Eye (tissue), 1 donor: ENCODE data around the gene HDAC4.

Source experiments
- DNase-seq: peaks from one replicate; pipeline ENCODE4 v3.0.0-alpha.2; 2015

The HDAC4 gene

DNA sequence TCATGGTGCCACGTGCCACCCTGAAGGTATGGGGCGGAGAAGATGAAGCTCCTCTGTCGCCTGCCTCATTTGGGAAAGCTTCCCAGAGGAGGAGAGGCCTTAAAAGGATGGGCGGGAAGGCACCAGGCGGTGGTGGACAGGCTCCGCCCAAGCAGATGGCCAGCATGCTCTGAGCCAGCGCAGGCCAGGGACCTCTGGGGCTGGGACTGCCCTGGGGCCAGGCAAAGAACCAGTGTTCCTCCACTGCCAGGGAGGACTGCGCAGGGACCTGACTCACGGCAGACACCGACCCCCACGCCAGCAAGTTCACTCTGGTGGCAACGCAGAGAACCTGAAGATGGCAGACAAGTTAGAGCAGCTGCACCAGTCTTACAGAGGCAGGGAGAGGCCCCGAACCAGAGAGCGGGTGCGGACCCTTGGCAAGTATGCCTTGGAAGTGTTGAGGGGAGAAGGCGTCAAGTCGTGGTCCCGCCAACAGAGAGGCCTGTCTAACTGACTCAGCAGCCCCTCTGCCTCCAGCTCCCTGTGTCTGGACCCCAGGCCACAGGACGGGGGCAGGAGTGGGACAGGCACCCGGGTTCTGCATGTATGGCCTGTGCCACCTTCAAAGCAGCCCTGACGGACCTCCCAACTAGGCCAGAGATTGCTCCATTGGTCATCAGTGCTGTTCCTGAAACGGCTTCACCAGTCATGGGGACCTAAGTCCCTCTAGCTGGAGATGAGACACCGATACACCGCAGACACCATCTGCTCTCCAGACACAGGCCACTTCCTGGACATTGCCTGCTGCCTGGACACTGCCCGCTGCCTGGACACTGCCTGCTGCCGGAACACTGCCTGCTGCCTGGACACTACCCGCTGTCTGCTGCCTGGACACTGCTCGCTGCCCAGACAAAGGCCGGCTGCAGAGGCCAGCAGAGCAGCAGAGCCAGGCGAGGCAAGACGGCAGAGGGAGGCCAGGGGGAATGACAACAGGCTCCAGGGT is 124.7 kb downstream of the HDAC4 start:
- peak; percentile 69 for DNase-seq

DNA sequence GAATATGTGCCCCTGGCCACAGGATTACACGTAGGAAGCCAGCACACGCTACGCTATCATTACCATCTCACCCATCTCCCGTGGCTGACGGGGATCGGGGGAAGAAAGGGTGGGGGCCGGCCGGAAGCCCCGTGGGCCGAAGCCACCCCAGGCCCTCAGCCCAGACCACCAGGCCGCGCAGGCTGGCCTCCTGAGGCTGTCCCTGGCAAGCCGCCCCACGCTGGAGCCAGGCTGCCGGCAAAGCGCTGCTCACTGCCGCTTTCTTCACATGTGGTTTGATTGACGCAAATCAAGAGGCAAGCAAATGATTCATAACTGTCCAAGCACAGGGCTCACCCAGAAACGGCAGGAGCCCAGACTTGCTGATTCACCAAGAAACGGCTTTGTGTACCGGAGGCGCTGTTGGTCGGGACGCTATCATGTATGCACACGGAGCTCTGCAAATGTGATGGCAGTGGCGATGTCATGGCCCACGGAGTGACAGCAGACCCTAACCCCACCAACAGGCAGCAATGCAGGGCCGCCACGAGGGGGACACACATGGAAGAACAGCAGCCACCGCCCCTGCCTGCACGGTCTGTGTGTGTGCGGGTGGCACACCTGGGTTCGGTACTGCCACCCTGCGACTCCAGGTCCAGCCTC is 125.7 kb downstream of the HDAC4 start:
- peak; percentile 84 for DNase-seq

DNA sequence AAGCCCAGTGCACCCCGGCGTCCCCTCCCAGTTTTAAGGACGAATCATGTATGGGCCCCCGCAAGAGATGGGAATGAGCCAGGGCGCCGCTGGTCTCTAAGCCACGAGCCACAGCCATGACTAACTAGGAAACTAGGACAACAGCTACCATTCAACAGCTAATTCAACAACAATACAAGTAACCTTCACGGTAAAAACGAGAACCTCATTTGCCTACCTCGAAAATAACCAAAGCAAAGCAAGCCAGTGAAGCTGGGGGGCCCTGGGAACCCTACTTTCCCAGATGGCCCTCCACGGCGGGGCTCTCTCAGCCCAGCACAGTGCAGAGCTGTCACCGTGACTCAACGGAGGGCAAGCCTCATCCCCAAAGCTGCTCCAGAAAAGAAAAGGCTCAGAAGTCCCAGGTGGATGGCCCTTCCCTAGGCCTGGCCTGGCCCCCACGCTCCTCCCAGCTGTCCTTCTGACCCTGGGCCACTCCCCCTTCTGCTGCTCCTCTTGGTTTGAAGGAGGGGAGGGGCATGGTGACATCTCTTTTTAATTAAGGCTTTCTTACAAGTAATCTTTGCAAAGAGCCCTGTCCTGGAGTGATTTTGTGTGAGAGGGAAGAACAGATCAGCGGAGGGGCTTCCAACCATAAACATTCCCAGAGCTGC is 126.3 kb downstream of the HDAC4 start:
- peak; percentile 79 for DNase-seq

DNA sequence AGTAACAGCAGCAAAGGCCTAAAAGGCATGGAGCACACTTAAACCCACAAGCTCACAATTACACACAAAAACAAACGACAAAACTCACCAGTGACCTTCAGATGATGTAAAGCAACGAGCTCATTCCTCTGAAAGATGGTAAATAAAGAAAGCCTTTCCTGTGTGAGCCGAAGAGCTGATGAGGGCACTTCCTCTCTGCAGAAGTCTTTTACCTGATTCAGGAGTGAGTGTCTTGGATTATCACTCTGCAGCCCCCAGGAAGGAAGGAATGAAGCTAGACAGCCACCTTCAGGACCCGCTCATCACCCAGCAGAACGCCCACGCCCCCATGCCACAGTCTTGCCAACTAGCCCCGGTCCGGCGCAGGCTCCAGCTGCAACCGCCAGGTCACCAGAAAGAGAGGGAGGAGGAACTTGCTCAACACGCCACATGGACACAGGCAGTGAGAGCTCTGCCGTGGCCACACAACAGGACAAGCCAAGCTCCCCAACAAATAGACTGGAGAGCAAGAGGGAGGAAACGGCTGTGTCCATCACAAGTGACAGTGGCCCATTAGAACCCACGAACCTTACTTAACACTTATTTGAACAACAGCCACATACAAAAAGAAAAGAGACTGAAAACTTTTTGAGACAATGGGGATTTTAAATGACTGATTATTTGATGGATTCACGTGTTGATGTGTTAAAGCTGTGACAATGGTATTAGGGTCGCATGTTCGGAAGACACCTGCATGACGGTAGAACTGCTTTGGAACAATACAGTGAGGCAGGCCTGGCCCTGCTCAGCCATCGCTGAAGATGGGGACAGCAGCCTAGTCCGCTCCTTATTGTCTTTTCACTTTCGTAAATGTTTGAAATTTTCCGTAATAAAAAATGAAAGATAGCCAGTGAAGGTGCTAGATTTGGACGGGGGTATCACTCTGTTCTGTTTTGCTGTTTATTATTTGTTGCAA is 127.3 kb downstream of the HDAC4 start:
- no peak for DNase-seq

DNA sequence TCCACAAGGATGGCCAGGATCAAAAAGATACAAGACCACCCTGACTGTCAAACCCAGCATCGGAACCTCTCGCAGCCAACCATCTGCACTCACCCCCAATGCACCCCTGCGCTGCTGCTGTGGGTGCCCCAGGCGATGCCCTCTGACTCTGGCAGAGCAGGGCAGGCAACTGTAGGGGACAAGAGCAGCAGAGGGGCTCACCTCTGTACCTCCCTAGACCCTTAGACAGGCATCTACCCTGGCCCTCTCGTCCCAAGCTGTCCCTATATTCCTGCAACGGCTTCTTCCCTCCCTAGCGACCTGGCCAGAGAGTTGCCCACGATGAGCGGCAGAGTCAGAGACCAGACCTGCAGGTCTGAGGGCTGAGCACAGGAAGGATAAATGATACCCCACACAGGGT is 128.2 kb downstream of the HDAC4 start:
- DNase-seq = no peak

DNA sequence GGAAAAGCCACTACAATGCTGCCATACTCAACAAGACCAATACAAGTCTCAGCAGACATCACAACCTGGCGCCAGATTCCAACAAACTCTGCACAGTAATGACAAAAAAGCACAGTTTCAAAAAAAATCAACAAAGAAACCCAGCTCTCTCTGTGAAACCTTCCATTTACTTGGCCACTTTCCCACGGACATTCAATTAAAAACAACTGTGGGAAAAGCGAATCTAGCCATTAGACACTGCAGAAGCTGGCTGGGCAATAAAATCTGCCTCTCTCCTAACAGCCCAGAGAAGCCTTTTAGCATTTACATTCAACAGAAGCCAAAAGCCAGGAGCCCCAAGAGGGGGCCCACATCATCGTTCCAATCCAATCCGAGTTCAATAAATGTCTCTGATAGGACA is 128.9 kb downstream of the HDAC4 start:
- no peak for DNase-seq

DNA sequence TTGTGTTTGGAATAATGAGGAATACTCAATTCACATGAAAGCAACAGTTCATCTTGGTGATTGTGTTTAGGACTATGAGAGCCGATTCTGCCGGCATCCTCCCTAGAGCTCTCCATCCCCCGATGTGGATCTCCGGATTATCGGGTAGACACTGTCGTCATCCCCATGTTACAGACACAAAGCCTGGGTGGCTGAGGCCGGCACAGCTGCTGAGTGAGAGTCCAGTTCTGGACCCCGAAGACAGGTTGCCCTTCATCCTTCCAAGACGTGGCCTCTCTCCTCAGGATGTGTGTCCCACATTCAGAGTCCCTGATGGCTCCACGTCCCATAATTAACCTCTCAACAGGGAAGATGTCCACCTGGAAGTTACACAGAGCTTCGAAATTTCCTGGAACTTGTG is 129.3 kb downstream of the HDAC4 start:
- no peak for DNase-seq

DNA sequence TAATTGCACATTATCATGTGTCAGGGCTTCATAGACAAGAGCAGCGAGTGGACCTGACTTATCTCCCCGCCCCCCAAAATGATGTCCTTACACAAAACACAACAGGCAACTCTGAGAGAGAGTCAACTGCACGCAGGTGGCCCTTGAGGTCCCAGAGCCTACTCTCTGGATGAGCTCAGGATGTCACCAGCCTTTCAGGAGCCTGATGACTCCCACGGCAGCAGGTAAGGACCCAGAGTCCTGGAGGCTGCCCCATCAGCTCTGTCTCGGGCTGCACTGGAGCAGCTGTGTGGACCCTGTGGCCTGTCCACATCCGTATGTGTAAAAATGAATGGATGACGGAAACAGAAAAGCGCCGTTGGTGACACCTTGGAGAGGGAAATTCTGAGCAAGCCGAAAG is 130.9 kb downstream of the HDAC4 start:
- no peak for DNase-seq

DNA sequence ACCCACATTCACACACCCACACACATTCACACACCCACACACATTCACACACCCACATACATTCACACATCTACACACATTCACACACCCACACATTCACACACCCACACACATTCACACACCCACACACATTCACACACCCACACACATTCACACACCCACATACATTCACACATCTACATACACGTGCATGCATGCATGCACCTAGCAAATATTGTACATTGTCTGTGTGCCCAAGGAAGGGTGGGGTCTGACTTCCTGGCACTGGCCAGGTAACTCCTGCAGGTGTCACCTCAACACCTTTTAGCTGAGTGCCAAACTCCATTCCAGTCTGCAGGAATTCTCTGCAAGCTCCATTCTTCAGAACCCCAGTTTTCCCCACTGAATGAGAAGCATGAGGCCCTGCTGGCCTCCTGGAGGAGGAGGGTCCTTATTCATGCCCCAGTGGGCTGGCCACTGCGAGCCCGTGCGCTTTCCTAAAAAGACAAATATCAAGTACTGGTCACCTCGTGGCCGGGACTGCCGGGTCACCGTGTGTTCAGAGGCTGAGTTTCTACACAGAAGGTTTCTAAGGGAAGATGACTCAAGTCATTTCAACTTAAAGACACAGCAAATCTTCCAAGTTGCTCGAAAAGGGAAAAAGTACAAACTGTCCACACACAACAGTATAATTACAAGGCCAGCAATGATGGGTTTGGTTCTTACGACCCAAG is 131.5 kb downstream of the HDAC4 start:
- no peak for DNase-seq

DNA sequence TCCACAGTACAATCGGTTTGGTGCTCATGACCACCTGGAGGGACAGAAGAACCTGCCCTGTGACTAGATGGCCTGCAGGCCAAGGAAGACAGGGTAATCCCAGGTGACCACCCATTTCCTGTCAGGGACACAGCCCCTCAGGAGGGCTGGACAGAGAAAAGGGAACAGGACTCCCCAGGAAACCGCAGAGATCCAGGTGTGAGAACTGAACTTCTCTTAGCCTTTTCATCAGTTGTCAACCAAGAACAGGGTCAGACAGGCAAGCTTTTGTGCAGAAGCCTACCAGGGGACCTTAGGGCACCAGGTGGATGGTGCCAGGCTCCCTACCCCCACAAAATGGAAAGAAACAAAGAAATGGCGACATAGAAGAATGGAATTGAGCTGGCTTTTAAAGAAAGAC is 132.3 kb downstream of the HDAC4 start:
- no peak for DNase-seq

DNA sequence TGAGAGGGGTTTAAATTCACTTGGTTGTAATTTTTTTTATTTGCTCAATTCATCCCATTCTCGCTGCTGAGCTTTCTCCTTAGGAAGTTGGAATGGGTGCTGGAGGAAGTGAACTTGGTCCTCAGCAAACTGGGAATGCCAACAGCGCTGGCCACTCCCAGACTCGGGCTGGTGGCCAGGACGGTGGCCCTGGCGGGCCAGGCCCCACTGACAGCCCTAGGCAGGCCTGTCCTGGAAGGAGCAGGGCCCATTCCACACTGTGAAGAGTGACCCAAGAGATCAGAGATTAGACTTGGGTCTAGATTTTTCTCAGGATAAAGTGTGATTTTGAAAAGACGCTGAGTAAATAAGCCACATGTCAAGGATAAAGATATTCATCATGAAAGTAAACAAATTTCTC is 132.7 kb downstream of the HDAC4 start:
- DNase-seq = no peak

DNA sequence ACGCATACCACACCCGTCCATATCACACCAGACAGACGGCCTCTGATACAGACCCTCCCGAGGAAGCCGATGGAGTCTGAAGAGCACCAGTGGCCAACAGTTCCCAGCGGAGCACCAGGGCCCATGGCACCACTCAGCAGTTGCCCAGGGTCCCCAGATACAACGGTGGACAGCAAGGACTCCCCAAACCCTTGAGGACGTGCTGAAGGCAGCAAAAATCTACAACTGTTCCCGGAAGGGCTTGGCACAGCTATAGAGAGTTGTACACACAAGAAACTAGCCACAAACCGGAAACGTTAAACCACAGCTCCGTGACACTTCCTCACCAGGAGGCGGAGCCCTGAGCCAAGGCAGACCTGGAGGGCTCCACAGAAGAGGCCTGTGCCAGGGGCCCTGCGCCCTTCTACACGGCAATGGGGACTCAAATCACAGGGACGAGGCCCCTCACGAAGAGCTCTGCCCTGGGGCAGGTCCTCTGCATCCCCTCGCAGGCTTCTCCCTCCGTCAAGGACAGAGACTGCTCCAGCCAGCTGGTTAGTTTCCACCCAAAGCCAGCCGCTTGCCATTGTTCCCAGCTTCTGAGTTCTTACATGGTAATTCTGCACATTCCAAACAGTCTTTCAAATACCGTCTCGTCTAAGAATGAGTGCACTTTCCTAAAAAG is 133.4 kb downstream of the HDAC4 start:
- peak; percentile 61 for DNase-seq

DNA sequence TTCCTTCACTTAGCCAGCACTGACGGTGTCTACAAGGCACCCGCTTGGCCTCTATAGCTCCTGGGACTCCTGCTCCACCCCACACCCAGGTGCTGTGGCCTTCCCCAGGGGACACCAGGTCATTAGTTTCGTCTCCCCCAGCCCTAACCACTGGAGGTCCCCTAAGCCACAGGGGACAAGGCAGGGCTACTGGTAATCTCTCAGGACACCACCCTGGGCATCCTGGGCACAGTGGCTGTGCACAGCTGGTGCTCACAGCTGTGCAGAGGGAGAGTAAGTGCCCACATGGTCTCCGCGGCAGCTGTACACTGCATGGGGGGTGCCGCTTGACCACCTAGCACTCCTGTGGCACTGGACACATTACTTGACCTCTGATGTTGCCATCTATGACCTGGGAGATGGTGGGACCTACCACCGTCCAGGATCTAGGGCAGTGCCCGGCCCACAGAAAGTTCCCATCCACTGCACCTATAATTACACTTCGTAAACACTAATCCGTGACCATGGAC is 134.0 kb downstream of the HDAC4 start:
- DNase-seq = no peak

DNA sequence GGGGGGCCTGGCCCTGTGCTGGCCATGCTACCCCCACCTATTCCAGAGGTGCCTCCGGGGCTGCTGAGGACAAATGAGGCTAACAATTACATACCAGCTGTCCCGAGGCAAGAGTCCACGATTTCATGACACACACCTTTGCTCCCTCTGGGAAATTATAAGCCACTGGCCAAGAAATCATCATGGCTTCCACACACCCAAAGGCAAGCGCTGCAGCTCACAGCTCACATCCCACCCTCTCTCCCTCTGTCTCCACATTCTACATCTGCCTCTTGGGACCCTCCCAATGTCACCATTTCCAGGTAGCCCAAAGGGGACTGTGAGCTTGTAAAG is 134.4 kb downstream of the HDAC4 start:
- DNase-seq = no peak

DNA sequence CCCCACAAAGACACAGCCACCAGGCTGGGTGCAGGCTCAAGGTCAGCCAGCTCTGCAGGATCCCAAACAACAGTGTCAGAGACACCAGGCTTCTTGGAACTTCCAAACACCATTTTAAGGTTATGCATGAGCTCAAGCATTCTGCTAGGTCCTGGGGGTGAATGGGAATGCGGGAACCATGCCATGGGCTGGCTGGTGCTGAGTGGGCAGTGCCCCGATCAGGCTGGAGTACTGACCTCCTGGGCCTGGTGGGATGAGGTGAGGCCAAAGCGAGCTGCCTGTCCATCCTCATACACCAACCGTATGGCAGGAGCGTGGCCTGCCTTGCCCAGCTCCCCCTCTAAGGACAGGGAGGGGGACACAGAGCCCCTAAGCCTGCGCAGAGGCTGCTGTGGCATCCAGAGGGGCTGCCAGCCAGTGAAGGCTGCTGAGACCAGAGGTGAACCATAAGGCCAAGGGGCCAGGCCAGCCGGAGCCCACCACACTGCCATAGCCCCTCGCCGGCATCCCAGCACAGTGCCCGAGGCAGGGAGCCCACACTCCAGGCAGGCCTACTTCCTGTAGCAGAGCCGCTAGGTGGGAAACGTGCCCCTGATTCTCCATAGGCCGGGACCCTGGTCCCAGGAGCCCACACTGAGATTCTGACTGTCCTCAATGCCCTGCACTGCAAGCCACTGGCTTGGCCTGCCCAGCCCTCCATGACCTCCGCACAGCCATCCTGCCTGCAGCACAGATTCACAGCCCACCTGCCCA is 135.0 kb downstream of the HDAC4 start:
- no peak for DNase-seq

DNA sequence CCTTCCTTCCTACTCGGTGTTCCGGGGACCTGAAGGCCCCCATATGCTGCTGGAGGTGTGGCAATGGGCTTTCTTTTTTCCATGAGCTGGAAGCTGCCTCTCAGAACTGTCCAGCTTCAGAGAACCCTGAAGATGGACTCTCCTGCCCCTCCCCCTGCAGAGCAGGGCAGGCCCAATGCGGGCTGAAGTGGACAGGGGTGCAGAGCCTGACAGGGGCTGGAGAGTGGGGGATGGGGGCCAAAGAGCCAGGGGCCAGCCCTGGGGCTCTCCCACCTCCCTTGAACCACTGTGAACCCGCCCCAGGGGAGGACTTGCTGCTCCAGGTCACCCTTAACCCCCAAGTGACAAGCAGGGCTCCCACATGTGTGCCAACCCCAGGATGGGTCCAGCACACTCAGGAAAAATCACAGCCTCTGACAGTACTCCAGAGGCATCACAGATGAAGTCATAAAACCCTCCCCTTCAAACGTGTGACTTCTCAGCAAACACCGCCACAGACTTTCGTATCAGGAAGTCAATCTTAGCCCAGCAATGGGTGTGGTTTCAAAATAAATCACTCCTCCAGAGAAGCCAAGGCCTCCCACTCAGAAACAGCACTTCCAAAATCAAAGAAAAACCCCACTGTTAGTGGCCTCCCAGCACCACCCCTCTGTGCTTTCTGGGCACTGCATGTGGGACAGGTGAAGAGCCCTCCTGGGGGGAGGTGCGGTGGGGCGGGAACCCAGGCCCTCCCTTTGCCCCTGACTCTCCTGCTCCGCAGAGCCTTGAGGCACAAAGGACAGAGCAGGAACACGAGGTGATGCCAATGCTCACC is 135.8 kb downstream of the HDAC4 start:
- no peak for DNase-seq

DNA sequence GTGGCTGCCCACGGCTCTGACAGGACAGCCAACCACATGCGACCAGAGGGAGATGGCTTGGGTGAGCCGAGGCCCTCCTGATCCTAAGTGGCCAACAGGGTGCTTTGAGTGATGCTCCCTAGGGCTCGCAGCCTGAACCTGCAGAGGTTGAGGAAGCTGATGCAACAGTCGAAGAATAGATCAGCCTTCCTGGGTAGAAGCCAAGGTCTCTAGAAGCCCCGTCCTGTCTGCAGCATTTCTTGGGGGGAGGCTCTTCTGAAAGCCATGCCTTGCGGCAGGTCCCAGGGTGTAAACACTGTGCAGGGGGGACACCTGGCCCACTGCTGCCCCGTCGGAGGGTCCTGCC is 136.4 kb downstream of the HDAC4 start:
- DNase-seq = no peak

DNA sequence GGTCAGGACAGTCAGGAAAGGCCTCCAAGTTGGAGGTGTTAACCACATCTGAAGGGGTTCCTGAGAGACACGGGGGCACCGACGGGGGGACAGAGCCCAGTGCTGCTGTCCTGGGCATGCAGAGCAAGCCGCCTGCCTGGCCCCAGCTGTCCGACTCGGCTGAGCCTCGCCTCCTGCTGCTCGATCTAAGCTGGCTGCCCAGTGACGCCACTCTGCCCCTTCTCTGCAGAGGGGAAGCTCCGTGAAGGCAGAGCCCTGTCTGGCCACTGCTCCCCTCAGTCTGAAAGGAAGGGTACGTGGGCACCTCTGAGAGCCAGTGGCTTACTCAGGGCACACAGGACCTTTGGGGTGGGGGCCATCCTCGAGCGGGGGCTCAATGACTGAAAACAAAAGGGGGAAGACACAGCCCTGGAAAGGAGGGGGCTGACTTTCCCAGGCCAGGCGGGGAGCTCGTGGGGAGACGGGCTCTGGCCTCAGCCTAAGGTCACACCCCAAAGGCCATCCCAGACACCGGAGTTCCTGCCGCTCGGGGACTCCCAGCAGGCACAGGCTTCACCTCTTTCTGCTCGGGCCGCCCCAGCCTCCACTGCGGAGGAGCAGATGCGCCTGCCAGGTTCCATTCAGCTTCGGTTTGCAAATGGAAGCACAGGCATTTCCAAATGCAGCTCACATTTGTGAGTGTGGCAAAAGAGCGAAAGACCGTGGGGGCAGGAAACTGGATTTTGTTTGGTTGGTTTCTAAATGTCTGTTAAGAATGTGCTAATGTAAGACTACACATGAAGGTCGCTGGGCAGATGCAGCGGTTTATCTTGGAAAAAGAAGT is 136.9 kb downstream of the HDAC4 start:
- peak; percentile 63 for DNase-seq

DNA sequence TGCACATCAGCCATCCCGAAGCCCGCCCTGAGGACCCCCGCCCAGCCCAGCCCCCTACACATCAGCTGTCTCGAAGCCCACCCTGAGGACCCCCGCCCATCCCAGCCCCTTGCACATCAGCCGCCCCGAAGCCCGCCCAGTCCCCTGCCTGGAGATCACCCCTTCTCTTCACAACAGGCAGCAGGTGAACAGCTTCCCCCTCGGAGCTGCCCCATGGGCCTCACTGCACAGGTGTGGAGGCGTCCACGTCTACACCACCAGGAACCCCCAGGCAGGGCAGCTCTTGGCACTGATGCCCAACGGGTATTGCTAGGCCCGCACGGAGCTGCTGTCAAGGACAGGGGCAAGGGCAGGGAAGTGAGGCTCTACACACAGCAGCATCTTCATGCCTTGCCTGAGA is 137.6 kb downstream of the HDAC4 start:
- DNase-seq = no peak
